HG03558 (cell line): Measurements from ENCODE around the gene BAZ2A.

Experiments
- ATAC-seq: cut with Tn5 transposase; IDR thresholded peaks from one replicate; pipeline ENCODE4 v1.9.1; 2021; ENCODE audit warnings: moderate number of reproducible peaks; ENCODE audit not compliant: unreplicated experiment; ENCODE audit errors: extremely low read depth

BAZ2A gene

DNA sequence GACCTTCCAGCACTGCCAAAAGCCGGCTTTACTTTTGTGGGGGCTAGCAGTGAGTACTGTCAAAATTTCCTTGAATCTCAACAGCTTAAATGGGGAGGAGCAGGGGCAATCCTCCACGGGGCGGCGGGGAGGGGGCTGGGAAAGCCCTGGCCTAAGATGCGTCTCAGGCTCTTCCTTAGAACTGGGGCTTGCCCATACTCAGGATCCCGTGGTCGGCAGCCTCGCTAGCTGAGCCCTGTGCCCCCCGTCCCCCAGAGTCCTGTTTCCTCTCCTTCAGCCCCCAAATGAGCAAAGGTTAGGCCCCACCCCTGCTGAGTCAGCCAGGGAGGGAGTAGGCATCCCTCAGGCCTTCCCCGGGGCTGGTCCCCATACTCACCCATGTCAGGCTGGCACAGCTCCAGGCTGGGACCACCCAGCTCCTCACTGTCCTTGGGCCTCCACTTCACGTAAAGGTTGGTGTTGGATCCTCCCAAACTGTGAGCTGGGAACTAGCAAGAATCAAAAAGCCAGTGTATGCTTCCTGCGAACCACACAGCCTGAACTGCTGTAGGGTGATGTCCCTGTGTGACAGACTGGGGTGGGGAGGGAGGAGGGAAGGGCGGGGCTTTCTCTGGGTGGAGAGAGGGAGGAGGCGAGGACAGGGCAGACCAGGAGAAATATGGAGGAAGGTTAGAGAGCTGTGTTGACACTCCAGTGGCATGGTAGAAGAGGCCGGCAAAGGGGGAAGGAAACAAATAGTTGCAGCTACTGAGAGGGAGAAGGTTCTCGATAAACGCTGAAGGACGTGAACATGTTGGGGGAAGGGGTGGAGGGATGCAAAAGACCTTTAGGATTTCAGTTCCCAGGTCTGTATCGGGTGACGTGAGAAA is 5.9 kb upstream of the BAZ2A start:
- ATAC-seq: peak; percentile 16

DNA sequence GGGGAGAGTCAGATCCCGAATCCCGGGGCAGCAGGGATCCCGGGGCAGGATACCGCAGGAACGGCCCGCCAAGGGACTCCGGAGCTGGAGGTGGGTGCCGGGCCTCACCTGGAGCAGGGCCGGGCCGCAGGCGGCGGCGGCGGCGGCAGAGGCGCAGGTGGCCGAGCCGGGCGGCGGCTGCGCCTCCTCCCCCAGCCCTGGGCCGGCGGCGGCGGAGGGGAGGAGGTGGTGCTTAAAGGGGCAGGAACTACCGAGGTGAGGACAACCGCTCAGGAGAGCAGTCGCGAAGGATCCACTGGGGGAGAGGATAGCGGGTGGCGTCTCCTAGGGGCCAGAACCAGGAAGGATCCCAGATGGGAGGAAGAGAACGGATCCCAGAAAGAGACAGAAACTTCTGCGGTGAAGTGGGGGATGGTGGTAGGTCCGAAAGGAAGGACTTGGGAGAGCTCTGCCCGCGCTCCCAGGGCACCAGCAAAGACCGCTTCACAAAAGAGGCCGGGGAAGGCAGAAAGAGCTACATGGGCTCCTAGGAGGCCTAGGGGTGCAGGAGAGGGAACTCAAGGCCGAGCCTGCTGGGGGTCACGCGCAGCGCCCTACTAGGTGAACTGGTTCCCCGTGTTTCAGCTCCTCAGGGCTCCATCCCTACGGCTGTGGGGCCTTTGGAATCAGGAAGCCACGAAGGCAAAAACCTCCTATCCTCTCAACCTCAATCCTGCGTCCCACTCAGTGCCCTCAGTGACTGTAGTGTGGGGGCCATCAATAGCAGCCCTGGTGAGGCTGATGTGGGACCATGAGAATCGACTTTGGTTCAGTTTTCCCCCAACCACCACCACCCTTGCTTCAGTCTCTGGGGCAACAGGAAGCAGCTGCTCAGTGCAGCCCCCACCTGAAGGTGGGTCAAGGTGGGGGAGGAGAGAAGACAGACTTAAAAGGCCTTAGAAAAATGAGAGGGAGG is 5.0 kb upstream of the BAZ2A start:
- no peak for ATAC-seq

- no peak for ATAC-seq
These were observed 4.2 kb upstream of the BAZ2A start for GRCh38 chr12:56634242-56634836.

GRCh38 chr12:56633468-56634241 is 3.5 kb upstream of the BAZ2A start:
- ATAC-seq: no peak

- no peak for ATAC-seq
These were observed 2.8 kb upstream of the BAZ2A start for GRCh38 chr12:56632701-56633467.

GRCh38 chr12:56631790-56632700 is 1.9 kb upstream of the BAZ2A start:
- no peak for ATAC-seq

GRCh38 chr12:56629459-56630179 is 507 bp downstream of the BAZ2A start:
- no peak for ATAC-seq

GRCh38 chr12:56628671-56629458 is 1.3 kb downstream of the BAZ2A start:
- ATAC-seq: no peak

DNA sequence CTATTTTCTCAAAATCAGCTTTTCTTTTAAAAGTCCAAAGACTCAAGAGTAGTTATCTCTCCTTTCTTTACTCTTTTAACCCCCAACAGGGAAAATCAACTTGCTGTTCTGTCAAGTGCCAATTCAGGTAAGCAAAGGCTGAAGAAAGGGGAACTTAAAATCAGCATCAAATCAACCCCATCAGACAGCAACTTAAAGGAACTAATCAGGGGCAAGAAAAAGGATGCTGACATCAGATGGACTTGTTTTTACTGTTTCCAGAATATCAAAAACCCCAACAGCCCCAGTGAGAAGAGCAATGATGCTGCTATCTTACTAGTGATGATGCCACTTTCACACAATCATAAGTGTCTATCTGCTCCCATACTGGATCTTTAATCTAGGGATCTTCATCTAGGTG is 3.4 kb downstream of the BAZ2A start:
- ATAC-seq: no peak

DNA sequence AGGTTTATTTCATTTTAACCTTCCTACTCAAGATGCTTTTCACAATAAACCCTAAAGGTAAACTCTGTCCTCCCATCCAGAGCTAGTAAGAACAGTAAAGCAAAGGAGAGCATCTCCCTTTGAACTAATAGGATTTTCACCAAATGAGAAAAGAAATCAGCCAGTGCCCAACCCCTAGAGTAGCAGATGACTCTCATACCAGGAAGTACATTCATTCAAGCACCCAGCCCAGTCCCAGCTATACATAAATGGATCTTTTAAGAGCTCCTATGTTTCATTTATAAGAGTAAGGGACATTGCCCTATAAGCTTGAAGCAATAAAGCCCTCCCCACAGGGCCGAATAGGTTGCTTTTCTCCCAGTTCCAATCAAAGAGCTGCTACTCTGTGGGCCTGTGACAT is 7.6 kb downstream of the BAZ2A start:
- ATAC-seq: no peak

DNA sequence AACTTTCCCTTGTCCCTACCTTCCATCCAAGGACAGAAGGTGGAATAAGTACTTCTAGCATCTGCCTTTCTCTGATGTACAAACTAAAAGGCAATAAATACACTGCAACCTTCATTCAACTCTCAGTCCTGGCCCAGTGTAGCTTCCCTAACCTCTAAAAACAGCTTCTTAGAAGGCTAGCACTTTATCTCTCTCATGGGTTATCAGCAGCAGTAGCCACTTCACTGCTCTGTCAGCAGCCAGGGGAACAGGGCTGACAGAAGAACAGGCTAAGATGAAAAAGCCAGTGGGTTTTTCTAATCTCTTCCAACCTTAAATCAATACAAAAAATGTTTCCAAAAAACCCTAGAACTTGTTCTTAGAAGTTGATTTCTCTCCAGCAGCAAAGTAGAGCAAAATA is 13.2 kb downstream of the BAZ2A start:
- ATAC-seq: no peak

GRCh38 chr12:56616244-56616643 is 13.9 kb downstream of the BAZ2A start:
- ATAC-seq: no peak

GRCh38 chr12:56614627-56615026 is 15.5 kb downstream of the BAZ2A start:
- ATAC-seq: no peak

- no peak for ATAC-seq
These were observed 25.8 kb downstream of the BAZ2A start for GRCh38 chr12:56604355-56604754.

GRCh38 chr12:56602239-56602638 is 27.9 kb downstream of the BAZ2A start:
- no peak for ATAC-seq

GRCh38 chr12:56601503-56601902 is 28.6 kb downstream of the BAZ2A start:
- ATAC-seq: no peak

GRCh38 chr12:56600753-56601152 is 29.4 kb downstream of the BAZ2A start:
- no peak for ATAC-seq
